NCI-H146 treated with DMSO at 0.1 percent for 48 hours (cell line): ENCODE data around the gene TUFT1.
"Not testable (repeated sequence)": the region's sequence is repeated elsewhere in the genome, so short reads cannot be mapped to it uniquely, and the experiment has no call there.

Experiments
- DNase-seq: peaks from one replicate; lab custom pipeline; 2025; ENCODE audit not compliant: unreplicated experiment; lab: John Stamatoyannopoulos, UW

The TUFT1 gene

GRCh38 chr1:151613282-151613780 lies 73.2 kb downstream of the TUFT1 start:
- no peak for DNase-seq

GRCh38 chr1:151615711-151616504 lies 75.8 kb downstream of the TUFT1 start:
- DNase-seq, result no peak

GRCh38 chr1:151616505-151616849 lies 76.4 kb downstream of the TUFT1 start:
- DNase-seq, result no peak

GRCh38 chr1:151618003-151618402 lies 77.9 kb downstream of the TUFT1 start:
- DNase-seq, result no peak

- no peak for DNase-seq
Observed at GRCh38 chr1:151618470-151618869, 78.4 kb downstream of the TUFT1 start.

- not testable (repeated sequence) for DNase-seq
Observed at GRCh38 chr1:151618996-151619395, 78.9 kb downstream of the TUFT1 start.

- no peak for DNase-seq
Observed at GRCh38 chr1:151619489-151620093, 79.5 kb downstream of the TUFT1 start.

GRCh38 chr1:151620286-151620685 lies 80.2 kb downstream of the TUFT1 start:
- DNase-seq, result no peak

GRCh38 chr1:151621351-151621750 lies 81.2 kb downstream of the TUFT1 start:
- DNase-seq, result no peak

GRCh38 chr1:151624783-151625182 lies 84.7 kb downstream of the TUFT1 start:
- no peak for DNase-seq

- DNase-seq, result no peak
Observed at GRCh38 chr1:151626740-151627334, 86.7 kb downstream of the TUFT1 start.

GRCh38 chr1:151629278-151629677 lies 89.2 kb downstream of the TUFT1 start:
- DNase-seq, result no peak
